ENCODE measurements around the gene MEGF6.

- TF ChIP-seq CTCF (IDR thresholded peaks at IDR 0.05; ENCODE audit: poor library complexity) (no peak), EZH2phosphoT487 (IDR thresholded peaks at IDR 0.05; ENCODE audit: low read depth, severe bottlenecking, unreplicated experiment) (no peak)
Measured at GRCh38 chr1:3508757-3509415, 102.4 kb downstream of the MEGF6 start.

Data from hepatocyte (in vitro differentiated cells).